Measurements from ENCODE around the gene GUCY2C. TPM values are rescaled to one million over a fixed set of nuclear protein-coding genes. Genes with fewer than 3 reads are reported as not detected.
"Not testable (repeated sequence)": the region's sequence is repeated elsewhere in the genome, so short reads cannot be mapped to it uniquely, and the experiment has no call there.

GUCY2C gene
- total RNA-seq: 1 to 10 TPM in 1 of 3 donors, not detected in 2; 1.3 TPM

- Histone ChIP-seq H3K9me3 (no peaks in the 10 kb centered on the region), H3K4me3 (no peak within 1 kb of the TSS), H3K4me1 (no peaks in the 10 kb centered on the region), H3K27ac (no peak within 1 kb of the TSS), H3K36me3 (no peaks in the 10 kb centered on the region), H3K27me3 (no peaks in the 10 kb centered on the region)
- DNase-seq (ENCODE audit: low spot score in 2 of 2): no peak
- intact Hi-C loops (cut with DNase I; ENCODE audit: low total_unique reads): no loop called here
- TF ChIP-seq POLR2AphosphoS5 (IDR thresholded peaks at IDR 0.05) (no peak), CTCF (IDR thresholded peaks at IDR 0.05) (no peak), POLR2A (IDR thresholded peaks at IDR 0.05) (no peak)
Measured at GRCh38 chr12:14696265-14696741, at the start of gene GUCY2C. TSS of gene GUCY2C (minus strand) at chr12:14696599. CDS start at chr12:14696448, 151 bp downstream.

- Histone ChIP-seq H3K36me3 (no peaks in the 10 kb centered on the region), H3K4me1 (no peaks in the 10 kb centered on the region), H3K9me3 (peaks cover 0 to 6% of the 10 kb centered on the region in 2 donors), H3K27me3 (no peaks in the 10 kb centered on the region), H3K4me3 (no peak overlapping the region), H3K27ac (no peak overlapping the region)
- intact Hi-C loops (cut with DNase I; ENCODE audit: low total_unique reads): no loop called here
- TF ChIP-seq POLR2AphosphoS5 (IDR thresholded peaks at IDR 0.05) (no peak), CTCF (IDR thresholded peaks at IDR 0.05) (no peak), POLR2A (IDR thresholded peaks at IDR 0.05) (no peak)
- DNase-seq (ENCODE audit: low spot score in 2 of 2): no peak
Measured at GRCh38 chr12:14743061-14743460, 46.7 kb upstream of the GUCY2C start.

- no peaks in the 10 kb centered on the region for H3K27me3 ChIP-seq
- peaks cover 0 to 6% of the 10 kb centered on the region in 2 donors for H3K9me3 ChIP-seq
- intact Hi-C loops (cut with DNase I; ENCODE audit: low total_unique reads): no loop called here
- no peak for TF ChIP-seq POLR2AphosphoS5 (IDR thresholded peaks at IDR 0.05)
- TF ChIP-seq POLR2A (IDR thresholded peaks at IDR 0.05): no peak
- no peak for TF ChIP-seq CTCF (IDR thresholded peaks at IDR 0.05)
- no peaks in the 10 kb centered on the region for H3K36me3 ChIP-seq
- no peak for DNase-seq (ENCODE audit: low spot score in 2 of 2)
- no peak overlapping the region for H3K4me3 ChIP-seq
- H3K27ac ChIP-seq: no peak overlapping the region
- no peaks in the 10 kb centered on the region for H3K4me1 ChIP-seq
Measured at GRCh38 chr12:14741942-14742341, 45.5 kb upstream of the GUCY2C start.

- intact Hi-C loops (cut with DNase I; ENCODE audit: low total_unique reads): no loop called here
- Histone ChIP-seq H3K27ac (no peak overlapping the region), H3K27me3 (no peaks in the 10 kb centered on the region), H3K9me3 (peaks cover 0 to 6% of the 10 kb centered on the region in 2 donors), H3K4me3 (no peak overlapping the region), H3K36me3 (no peaks in the 10 kb centered on the region), H3K4me1 (no peaks in the 10 kb centered on the region)
- no peak for TF ChIP-seq POLR2A (IDR thresholded peaks at IDR 0.05)
- TF ChIP-seq POLR2AphosphoS5 (IDR thresholded peaks at IDR 0.05): no peak
- no peak for TF ChIP-seq CTCF (IDR thresholded peaks at IDR 0.05)
- DNase-seq (ENCODE audit: low spot score in 2 of 2): no peak
Measured at GRCh38 chr12:14741153-14741552, 44.8 kb upstream of the GUCY2C start.

GRCh38 chr12:14736441-14736840, 40.0 kb upstream of the GUCY2C start:
- H3K4me1 ChIP-seq; H3K4me3 ChIP-seq; H3K9me3 ChIP-seq; H3K36me3 ChIP-seq; intact Hi-C loops (cut with DNase I; ENCODE audit: low total_unique reads); H3K27me3 ChIP-seq; H3K27ac ChIP-seq; DNase-seq (ENCODE audit: low spot score in 2 of 2): not testable (repeated sequence)

GRCh38 chr12:14731821-14732220, 35.4 kb upstream of the GUCY2C start:
- no peak overlapping the region for H3K4me3 ChIP-seq
- no peak for TF ChIP-seq CTCF (IDR thresholded peaks at IDR 0.05)
- TF ChIP-seq POLR2A (IDR thresholded peaks at IDR 0.05): no peak
- no peaks in the 10 kb centered on the region for H3K36me3 ChIP-seq
- no peak overlapping the region for H3K27ac ChIP-seq
- intact Hi-C loops (cut with DNase I; ENCODE audit: low total_unique reads): no loop called here
- no peaks in the 10 kb centered on the region for H3K4me1 ChIP-seq
- DNase-seq (ENCODE audit: low spot score in 2 of 2): no peak
- no peaks in the 10 kb centered on the region for H3K27me3 ChIP-seq
- H3K9me3 ChIP-seq: peaks cover 0 to 19% of the 10 kb centered on the region in 2 donors
